GM10266 (cell line): ENCODE measurements around the gene MUC12.

Source experiments
- DNase-seq: peaks from one replicate; pipeline ENCODE4 v3.0.0; 2012; ENCODE audit errors: extremely low spot score
- TF ChIP-seq, protein P1 (sequence below): IDR thresholded peaks from 2 replicates; pipeline ENCODE4 v1.5.1; 2012; ENCODE audit warnings: mild to moderate bottlenecking, low read depth; ENCODE audit not compliant: control insufficient read depth, insufficient read depth; ENCODE audit errors: missing control alignments

The MUC12 gene

DNA sequence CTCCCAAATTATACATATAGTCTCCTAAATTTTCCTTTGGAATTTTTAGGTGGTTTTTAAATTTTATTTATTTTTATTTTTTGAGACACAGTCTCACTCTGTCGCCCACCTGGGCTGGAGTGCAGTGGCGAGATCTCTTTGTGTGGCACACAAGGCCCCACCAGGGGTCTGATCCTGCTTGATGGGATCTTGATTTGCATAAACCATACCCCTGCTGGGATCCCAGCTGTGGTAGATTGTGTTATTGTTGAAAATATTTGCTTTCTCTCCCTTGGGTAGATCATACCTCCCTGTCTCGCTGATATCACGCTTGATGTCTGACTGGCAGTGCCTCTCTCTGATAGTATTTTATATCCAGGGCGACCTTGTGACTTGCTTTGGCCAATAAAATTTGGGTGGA, 25.7 kb upstream of the MUC12 start:
- TF ChIP-seq, protein P1, sequence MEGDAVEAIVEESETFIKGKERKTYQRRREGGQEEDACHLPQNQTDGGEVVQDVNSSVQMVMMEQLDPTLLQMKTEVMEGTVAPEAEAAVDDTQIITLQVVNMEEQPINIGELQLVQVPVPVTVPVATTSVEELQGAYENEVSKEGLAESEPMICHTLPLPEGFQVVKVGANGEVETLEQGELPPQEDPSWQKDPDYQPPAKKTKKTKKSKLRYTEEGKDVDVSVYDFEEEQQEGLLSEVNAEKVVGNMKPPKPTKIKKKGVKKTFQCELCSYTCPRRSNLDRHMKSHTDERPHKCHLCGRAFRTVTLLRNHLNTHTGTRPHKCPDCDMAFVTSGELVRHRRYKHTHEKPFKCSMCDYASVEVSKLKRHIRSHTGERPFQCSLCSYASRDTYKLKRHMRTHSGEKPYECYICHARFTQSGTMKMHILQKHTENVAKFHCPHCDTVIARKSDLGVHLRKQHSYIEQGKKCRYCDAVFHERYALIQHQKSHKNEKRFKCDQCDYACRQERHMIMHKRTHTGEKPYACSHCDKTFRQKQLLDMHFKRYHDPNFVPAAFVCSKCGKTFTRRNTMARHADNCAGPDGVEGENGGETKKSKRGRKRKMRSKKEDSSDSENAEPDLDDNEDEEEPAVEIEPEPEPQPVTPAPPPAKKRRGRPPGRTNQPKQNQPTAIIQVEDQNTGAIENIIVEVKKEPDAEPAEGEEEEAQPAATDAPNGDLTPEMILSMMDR = no peak
- no peak for DNase-seq

DNA sequence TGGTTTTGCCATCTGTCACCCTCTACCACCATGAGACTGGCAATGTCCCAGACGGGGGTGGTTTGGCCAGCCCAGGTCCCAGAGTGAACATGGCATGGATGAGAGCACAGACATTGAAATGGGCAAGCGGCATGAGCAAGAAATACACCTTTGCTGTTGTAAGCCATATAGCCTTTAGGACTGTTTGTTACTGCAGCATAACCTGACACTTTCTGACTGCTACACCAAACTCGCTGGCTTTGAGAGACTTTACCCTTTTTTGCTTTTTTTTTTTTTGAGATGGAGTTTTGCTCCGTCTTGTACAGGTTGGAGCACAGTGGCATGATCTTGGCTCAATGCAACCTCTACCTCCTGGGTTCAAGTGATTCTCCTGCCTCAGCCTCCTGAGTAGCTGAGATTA, 25.2 kb upstream of the MUC12 start:
- DNase-seq = no peak
- TF ChIP-seq, protein P1 = no peak

DNA sequence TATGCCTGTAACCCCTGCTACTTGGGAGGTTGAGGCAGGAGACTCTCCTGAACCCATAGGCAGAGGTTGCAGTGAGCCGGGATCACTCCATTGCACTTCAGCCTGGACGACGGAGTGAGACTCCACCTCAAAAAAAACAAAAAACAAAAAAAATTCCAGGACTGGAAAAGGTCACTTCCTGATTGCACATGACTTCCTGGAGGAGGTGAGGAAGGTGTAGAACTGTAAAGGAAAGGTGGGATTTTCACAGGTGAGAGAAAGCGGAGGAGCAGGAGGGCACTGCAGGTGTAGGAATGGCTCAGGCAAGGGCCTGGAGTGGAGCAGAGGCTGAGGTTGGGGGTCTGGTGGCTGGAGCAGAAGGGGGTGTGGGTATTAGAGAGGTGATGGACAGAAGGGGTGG, 23.3 kb upstream of the MUC12 start:
- DNase-seq = no peak
- TF ChIP-seq, protein P1 = no peak

DNA sequence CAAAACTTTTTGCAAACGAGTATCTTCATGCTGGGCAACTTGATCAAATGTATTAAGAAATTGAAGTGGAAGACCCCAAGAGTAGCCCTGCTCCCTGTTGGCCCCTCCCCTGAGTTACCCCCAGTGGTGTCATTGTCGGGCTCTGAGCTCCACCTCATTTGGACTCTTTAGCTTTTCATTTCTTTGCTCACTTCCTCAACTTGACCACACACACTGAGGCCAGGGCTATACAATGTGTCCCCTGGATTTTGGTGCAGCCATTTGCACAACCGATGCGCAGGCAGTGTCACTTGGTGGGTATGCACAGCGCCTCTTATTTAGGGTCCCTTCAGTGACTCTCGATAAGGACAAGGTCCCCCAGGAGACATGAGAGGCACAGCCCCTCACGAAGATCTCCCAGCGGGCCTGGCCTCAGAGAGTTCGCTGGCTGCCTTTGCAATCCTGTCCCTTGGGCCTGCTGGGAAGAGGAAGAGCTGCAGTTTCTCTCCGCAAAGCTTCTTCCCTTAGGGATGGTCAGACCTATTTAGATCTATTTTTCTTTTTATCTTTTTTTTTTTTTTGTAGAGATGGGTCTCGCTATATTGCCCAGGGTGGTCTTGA, 22.5 kb upstream of the MUC12 start:
- TF ChIP-seq, protein P1 = no peak

DNA sequence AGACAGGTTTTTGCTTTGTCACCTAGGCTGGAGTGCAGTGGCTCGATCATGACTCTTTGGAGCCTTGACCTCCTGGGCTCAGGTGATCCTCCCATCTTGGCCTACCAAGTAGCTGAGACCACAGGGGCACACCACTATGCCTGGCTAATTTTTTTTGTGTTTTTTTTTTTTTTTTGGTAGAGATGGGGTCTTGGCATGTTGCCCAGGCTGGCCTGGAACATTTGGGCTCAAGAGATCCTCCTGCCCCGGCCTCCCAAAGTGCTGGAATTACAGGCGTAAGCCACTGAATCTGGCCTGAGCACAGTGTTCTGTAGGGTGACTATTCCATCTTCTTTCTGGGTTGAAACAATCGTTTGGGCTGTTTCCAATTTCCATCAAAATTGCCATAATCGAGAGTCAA, 21.6 kb upstream of the MUC12 start:
- TF ChIP-seq, protein P1 = no peak
- no peak for DNase-seq

More for the DNA sequence above, 22.5 kb upstream of the MUC12 start:
- DNase-seq = no peak

DNA sequence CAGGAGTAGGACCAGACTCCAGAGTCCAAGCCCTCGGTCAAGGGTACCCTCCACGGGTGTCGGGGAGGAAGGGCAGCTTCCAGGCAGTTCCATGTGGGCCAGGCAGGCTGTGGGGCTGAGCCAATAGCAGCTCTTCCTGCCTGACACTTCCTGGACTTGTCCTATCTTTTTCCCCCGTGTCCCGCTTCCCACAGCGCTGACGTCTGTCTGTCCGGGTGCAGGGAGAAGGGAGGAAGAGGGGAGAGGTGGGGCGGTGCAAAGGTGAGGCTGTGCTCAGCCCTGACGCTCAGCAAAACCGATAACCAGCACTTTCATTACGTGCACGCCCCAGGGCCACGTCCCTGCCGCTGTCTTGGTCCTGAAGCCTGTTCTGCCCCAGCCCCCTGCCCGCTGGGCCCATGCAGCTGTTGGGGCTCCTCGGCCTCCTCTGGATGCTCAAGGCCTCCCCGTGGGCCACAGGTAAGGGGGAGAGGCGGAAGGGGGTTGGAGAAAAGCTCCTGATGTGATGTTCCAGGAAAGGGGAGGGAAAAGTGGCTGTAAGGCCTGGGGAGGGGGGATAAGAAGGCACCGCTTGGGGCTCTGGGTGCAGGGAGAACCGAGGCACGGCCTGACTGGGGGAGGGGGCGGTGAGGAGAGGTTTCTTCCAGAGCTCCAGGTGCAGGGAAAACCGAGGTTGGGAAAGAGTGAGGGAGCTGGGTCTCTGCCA, 20.0 kb upstream of the MUC12 start, which contains the start of gene MUC3A:
TSS of gene MUC3A (plus strand) at position 308 of the 706 bp plus-strand sequence. CDS start at position 399, 91 bp downstream.
- DNase-seq = no peak
- TF ChIP-seq, protein P1 = no peak

DNA sequence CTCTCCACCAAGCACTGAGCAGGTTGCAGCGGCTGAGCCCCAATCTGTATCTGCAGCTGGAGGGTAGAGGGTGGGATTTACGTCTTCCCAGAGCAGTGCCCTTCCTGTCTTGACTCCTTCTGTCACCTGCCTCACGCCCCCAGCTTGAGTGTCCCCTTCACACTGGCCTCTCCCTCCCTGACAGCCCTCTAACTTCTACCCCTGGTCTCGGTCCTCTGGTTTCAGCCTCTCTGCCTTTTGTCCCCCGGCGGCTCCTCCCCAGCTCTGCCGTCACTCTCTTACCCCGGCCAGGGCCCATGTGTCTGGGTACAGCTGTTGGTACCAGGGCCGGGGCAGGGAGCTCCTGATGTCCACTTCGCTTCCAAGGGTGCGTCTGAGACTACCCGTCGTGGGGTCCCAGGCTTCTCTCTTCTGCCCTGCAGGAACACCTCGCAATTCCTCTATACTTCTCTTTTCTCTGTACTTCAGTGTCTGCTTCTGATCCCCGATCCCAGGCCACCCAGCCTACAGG, 19.4 kb upstream of the MUC12 start:
- DNase-seq = no peak
- TF ChIP-seq, protein P1 = no peak
